Hepatocyte (in vitro differentiated cells): ENCODE results near the gene TACR2. TPM values are rescaled to one million over a fixed set of nuclear protein-coding genes. Genes with fewer than 3 reads are reported as not detected.

Experiments used
- DNase-seq: peaks from one replicate; pipeline ENCODE4 v3.0.0-alpha.2; 2016; ENCODE audit warnings: low spot score
- H2AFZ ChIP-seq: fragments of 200-600 bp; sonication (generic); 2 replicates; pipeline ENCODE4 v1.6.0; 2016; ENCODE audit warnings: antibody characterized with exemption, mild to moderate bottlenecking
- H3K27ac ChIP-seq: fragments of 200-600 bp; sonication (generic); 2 replicates; pipeline ENCODE4 v1.5.1; 2016; ENCODE audit warnings: mild to moderate bottlenecking
- H3K27me3 ChIP-seq: fragments of 200-600 bp; sonication (generic); 2 replicates; pipeline ENCODE4 v1.6.1; 2016
- H3K36me3 ChIP-seq: fragments of 200-600 bp; sonication (generic); replicated peaks from 2 replicates; pipeline ENCODE4 v1.5.1; 2016; ENCODE audit warnings: low read depth; ENCODE audit not compliant: insufficient read depth
- H3K4me1 ChIP-seq: fragments of 200-600 bp; sonication (generic); 2 replicates; pipeline ENCODE4 v1.5.1; 2016; ENCODE audit warnings: mild to moderate bottlenecking, moderate library complexity; ENCODE audit not compliant: insufficient read depth
- H3K4me2 ChIP-seq: fragments of 200-600 bp; sonication (generic); 2 replicates; pipeline ENCODE4 v1.6.0; 2016
- H3K4me3 ChIP-seq: fragments of 200-600 bp; sonication (generic); 2 replicates; pipeline ENCODE4 v1.5.1; 2016; ENCODE audit warnings: mild to moderate bottlenecking
- H3K79me2 ChIP-seq: fragments of 200-600 bp; sonication (generic); 2 replicates; pipeline ENCODE4 v1.6.0; 2017; ENCODE audit warnings: mild to moderate bottlenecking
- H3K9me2 ChIP-seq: fragments of 200-600 bp; sonication (generic); replicated peaks from 2 replicates; pipeline ENCODE4 v1.6.0; 2017; ENCODE audit warnings: mild to moderate bottlenecking; ENCODE audit not compliant: insufficient read depth
- H3K9me3 ChIP-seq: fragments of 200-600 bp; sonication (generic); 2 replicates; pipeline ENCODE4 v1.5.1; 2016; ENCODE audit warnings: low read depth, mild to moderate bottlenecking
- H4K20me1 ChIP-seq: fragments of 200-600 bp; sonication (generic); 2 replicates; pipeline ENCODE4 v1.6.0; 2016; ENCODE audit warnings: mild to moderate bottlenecking; ENCODE audit not compliant: insufficient read depth, poor library complexity, severe bottlenecking
- CTCF ChIP-seq: fragments of 200-600 bp; sonication (generic); IDR thresholded peaks from 2 replicates; pipeline ENCODE4 v1.5.1; 2016; ENCODE audit warnings: antibody characterized with exemption, mild to moderate bottlenecking; ENCODE audit not compliant: poor library complexity
- EZH2 ChIP-seq: fragments of 200-600 bp; sonication (generic); IDR thresholded peaks from 2 replicates; pipeline ENCODE4 v1.6.1; 2016; ENCODE audit warnings: antibody characterized with exemption, mild to moderate bottlenecking, borderline replicate concordance
- EZH2phosphoT487 ChIP-seq: fragments of 200-600 bp; sonication (generic); IDR thresholded peaks from one replicate; pipeline ENCODE4 v1.6.1; 2018; ENCODE audit warnings: antibody characterized with exemption, mild to moderate bottlenecking, low read depth, moderate library complexity; ENCODE audit not compliant: unreplicated experiment, severe bottlenecking
- WGBS: methylation state at CpG from one replicate; pipeline ENCODE4 v1.1.6; 2016; ENCODE audit warnings: low lambda C conversion rate; ENCODE audit errors: missing lambda C conversion rate; 5-methylcytosine and 5-hydroxymethylcytosine counted together
- polyA plus RNA-seq: library from polyadenylated mRNA; unstranded; fragments of >200 nt; fragmentation: Nextera tagmentation; extraction: Ambion mirVana; gene quantifications from 2 replicates; pipeline ENCODE4 v1.2.1, GENCODE V29; 2016
- total RNA-seq: library from RNA; depleted of rRNA; stranded (reverse); fragments of >200 nt; gene quantifications from 2 replicates; pipeline ENCODE4 v1.2.3, GENCODE V29; 2014

TACR2 gene
- total and polyA plus RNA-seq, 2 experiments from 2014 or later = 0.07 TPM; not detected in 1

GRCh38 chr10:69459101-69459790 lies 42.5 kb upstream of the TACR2 start:
- Histone ChIP-seq H3K36me3 (no peaks in the 10 kb centered on the region), H3K79me2 (peaks cover 65% of the 10 kb centered on the region), H4K20me1 (no peaks in the 10 kb centered on the region), H3K9me2 (no peaks in the 10 kb centered on the region), H2AFZ (no peak overlapping the region), H3K9me3 (no peaks in the 10 kb centered on the region), H3K27ac (peak overlapping the region; percentile 88), H3K4me1 (peaks cover 24% of the 10 kb centered on the region), H3K27me3 (no peaks in the 10 kb centered on the region), H3K4me3 (no peak overlapping the region), H3K4me2 (peak overlapping the region; percentile 2)
- 88% methylated on average over 8 of the region's 8 CpGs for WGBS
- DNase-seq = no peak
- TF ChIP-seq EZH2phosphoT487 (no peak), CTCF (no peak), EZH2 (no peak)

- Histone ChIP-seq H4K20me1 (no peaks in the 10 kb centered on the region), H3K27me3 (no peaks in the 10 kb centered on the region), H3K4me1 (peaks cover 24% of the 10 kb centered on the region), H2AFZ (no peak overlapping the region), H3K36me3 (no peaks in the 10 kb centered on the region), H3K27ac (peak overlapping the region; percentile 88), H3K4me2 (peak overlapping the region; percentile 15), H3K9me2 (no peaks in the 10 kb centered on the region), H3K4me3 (no peak overlapping the region), H3K9me3 (no peaks in the 10 kb centered on the region), H3K79me2 (peaks cover 59% of the 10 kb centered on the region)
- 56% methylated on average over 10 of the region's 10 CpGs for WGBS
- DNase-seq = peak; percentile 72
- no peak for TF ChIP-seq CTCF
- TF ChIP-seq EZH2 = no peak
- no peak for TF ChIP-seq EZH2phosphoT487
Measured at GRCh38 chr10:69458430-69459100, 41.8 kb upstream of the TACR2 start.

- TF ChIP-seq EZH2phosphoT487 (no peak), EZH2 (no peak), CTCF (no peak)
- Histone ChIP-seq H3K4me1 (peaks cover 23% of the 10 kb centered on the region), H3K9me3 (no peaks in the 10 kb centered on the region), H3K27ac (peak overlapping the region; percentile 88), H3K36me3 (no peaks in the 10 kb centered on the region), H3K27me3 (no peaks in the 10 kb centered on the region), H4K20me1 (no peaks in the 10 kb centered on the region), H3K4me2 (peak overlapping the region; percentile 15), H3K9me2 (no peaks in the 10 kb centered on the region), H3K4me3 (no peak overlapping the region), H2AFZ (no peak overlapping the region), H3K79me2 (peaks cover 56% of the 10 kb centered on the region)
- 46% methylated on average over 5 of the region's 5 CpGs for WGBS
- no peak for DNase-seq
Measured at GRCh38 chr10:69457771-69458237, 41.1 kb upstream of the TACR2 start.
